GM18508 (cell line): ENCODE results near the gene RAPGEF6.
"Not testable (repeated sequence)": the region's sequence is repeated elsewhere in the genome, so short reads cannot be mapped to it uniquely, and the experiment has no call there.

Experiments
- ATAC-seq: cut with Tn5 transposase; IDR thresholded peaks from one replicate; pipeline ENCODE4 v1.9.1; 2021; ENCODE audit warnings: moderate number of reproducible peaks; ENCODE audit not compliant: insufficient read depth, unreplicated experiment

RAPGEF6 gene

DNA sequence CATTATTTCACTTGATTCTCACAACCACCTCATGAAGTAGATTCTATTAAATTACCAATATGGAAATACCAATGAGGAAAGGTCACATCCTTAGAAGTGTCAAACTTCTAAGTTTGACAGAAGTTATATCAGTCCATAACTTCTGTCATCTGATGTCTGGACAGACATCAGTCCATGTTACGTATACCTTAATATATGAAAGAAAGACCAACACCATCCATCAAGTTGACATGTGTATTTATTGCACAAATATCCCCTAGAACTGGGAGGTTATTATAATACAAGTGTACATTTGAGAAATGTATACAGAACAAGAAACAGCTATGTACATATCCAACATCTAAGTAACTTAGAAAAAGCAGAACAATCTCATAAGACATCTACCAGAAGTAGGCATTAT is 6.5 kb upstream of the RAPGEF6 start:
- no peak for ATAC-seq

DNA sequence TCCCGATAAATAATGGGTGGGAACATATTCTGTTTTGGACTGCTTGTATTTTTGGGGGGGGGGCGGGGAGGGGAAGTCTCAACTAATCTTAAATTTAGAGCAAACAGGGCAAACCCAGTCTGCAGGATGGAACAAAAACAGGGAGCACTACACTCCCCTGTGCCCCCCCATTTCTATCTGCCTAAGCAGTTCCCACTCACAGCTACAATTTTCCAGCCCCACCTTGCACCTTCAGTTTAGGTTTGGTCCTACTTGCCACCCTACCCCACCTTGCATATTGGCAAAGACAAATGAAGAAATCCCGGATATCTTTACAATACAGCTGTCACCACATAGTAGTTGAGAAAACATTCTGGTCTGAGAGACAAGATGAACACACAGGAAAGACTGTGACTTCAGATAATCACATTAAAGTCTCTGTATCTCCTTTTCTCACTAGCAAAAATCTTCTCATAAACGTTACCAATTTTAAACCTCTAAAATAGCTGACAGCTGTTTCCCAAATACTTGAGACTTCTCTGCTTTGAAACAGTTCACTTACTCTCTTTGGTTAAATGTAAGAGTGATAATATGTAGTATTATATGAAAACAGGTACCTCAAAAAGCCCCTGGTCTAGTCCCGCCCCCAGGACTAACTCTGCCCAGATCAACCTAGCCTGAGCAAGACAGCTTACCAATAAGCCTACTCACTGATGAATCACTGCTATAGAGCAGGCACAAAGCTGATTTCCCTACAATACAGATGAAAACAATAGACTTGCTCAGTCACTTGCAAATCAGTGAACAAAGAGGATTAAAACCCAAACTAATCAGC is 5.2 kb upstream of the RAPGEF6 start:
- no peak for ATAC-seq

DNA sequence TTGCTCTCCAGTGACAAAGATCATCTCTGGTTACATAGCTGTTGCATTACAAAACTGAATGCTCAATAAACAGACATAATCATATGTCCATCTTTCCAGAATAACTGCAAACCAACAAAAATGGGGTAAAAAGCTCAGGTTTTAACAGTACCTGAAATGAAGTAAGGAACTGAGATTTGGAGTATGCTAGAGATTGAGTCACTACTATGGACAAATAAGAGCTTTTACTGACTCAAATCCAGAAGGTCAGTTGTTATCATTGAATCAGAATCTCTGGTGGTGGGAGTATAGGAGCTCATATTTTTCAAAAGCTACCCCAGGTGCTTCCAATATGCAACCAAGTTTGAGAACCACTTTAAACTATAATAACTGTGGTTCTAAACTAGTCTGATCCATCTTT is 4.1 kb upstream of the RAPGEF6 start:
- ATAC-seq, result no peak

DNA sequence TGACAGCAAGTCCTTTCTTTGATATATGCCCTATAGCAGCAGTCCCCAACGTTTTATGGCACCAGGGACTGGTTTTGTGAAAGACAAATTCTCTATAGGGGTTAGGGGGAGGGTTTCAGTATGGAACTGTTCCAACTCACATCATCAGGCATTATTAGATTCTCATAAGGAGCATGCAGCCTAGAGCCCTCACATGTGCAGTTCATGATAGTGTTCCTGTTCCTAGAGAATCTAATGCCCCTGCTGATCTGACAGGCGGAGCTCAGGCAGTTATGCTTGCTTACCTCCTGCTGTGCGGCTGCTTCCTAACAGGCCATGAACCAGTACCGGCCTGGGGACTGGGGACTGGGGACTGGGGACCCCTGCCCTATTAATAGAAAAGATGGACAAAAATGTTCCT is 2.7 kb upstream of the RAPGEF6 start:
- ATAC-seq, result no peak

DNA sequence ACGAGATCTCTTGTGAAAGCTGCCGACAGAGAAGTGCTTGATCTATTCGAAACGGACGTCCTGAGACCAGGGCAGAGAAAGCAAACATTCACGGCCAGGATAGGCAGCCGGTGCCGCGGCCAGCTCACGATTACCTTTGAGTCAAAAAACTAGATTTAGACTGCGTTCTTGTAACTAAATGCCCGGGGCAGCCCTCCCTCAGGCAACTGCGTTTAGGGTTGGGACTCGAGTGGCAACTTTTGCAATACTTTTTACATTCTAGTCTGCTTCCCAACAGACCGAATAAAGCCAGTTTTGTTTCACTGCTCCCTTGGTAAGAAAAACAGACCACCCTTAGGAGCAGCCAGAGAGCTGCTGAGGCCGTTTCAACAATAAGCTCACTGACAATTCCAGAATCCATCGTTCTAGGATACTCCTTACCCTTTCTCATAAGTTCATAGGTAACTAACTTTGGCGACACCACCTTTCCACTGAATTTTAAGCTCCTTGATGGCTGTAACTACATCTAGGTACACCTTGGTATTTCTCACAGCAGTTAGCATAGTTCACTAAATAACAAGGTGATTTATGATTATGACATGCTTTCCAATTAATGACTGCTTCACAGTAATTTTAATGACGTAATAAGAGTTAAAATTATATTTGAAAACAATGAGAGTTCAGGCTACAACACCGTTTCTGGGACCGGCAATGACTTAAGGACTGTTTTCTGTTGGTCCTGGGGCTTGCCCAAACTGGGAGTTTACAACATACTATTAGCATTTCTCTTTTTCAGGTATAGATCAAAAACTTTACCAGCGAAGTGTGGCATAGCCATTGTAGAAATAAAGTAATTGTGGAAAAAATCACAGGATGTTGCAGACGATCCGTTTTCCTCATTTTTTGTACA is 899 bp upstream of the RAPGEF6 start:
- no peak for ATAC-seq

DNA sequence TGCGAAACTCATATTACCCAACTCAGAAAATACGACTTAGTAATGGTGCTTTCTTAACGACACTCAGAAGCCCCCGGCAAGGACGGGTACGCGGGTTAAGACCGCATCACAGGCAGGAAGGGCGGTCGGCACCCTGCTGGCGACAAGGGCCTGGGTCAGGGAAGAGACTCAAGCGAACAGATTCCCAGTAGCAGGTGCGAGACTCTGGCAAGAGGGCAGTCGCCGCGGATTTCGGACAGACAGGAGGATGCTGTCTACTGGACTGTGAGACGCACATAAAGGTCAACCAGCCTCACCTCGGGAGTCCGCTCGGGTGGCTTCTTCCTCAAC is 398 bp downstream of the RAPGEF6 start:
- peak; percentile 13 for ATAC-seq

DNA sequence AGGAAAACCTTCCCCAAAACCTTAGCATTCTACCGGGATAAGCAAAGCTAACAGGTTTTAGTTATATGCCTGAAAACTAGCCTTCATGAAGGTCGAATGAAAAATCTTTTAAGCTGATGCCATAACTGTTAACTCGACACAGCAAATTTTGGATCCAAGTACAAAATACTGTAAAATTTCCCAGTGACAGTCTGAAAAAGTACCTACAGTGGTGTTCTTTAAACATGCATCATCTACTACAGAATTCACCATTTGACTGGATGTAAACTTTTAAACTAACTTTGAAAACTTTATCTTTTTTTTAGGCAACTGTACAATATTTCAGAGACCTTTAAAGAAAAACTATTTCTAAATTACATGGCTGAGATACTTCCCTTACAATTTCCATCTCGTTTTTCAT is 791 bp downstream of the RAPGEF6 start:
- ATAC-seq, result no peak

DNA sequence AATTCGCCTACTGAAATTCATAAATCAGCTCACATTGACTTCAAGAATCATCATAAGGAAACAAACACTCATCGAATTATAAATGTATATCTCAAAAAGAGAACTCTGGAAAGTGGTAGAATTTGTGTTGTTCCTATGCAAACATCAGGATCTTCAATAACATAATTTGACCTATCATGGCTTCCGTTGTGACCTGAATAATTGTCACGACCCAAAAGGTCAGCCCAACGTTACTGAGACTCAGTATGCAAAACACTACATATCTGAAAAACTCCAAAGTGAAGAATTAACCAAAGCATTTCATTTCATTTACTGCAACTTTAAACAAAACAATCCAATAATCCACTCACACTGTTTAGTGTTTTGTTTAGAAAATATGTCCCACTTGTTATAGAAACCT is 1.2 kb downstream of the RAPGEF6 start:
- ATAC-seq, result no peak

DNA sequence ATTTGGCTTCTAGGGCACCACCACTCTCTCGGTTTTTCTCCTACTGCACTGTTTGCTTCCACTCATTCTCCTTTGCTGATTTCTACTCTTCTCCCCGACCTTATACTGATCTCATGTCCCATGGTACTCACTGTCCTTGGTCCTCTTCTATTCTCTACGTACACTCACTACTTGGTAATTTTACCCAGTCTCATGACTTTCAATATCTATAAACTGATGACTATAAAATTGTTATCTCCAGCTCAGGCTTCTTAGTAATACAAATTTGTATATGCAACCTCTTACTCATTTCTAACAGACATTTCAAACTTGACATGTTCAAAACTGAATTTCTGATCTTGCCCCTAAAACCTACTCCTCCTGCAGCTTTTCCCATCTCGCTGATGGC is 4.1 kb downstream of the RAPGEF6 start:
- no peak for ATAC-seq

DNA sequence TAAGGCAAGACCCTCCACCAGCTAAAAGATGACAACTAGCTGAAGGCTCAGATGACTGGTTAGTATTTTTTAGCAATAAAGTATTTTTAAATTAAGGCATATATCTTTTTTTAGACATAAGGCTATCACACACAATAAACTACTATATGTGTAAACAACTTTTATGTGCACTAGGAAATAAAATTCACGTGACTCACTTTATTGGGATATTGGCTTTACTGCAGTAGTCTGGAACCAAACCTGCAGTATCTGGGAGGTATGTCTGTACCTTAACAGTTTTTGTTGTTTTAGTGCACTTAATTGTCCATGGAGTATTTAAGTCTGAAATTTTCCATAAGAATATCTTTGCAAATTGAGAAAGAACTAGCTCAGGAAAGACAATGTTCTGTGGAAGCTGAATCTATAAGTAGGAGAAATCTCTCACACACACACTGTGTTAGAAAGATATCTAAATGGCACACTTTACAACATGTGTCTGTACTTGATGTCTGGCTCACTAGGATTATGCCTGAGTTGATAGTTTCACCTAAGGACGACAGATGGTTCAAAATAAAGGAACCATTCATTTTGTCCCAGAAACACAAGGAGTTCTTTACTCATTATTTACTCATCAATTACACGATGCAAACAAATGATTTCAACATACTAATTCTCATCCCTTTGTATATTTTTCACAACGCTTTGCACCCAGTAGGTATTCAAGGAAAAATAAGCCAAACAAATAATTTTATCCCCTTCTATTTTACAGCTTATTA is 4.6 kb downstream of the RAPGEF6 start:
- ATAC-seq, result no peak

DNA sequence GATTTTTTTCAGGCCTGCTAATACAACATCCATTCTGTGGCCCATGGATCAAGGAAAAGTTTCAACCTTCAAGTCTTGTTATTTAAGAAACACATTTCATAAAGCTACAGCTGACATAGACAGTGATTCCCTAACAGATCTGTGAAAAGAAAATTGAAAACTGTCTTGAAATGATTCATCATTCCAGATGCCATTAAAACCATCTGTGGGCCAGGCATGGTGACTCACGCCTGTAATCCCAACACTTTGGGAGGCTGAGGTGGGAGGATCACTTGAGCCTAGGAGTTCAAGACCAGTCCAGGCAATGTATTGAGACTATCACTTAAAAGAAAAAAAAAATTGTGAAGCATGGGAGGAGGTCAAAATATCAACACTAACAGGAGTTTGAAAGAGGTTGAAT is 6.0 kb downstream of the RAPGEF6 start:
- no peak for ATAC-seq

DNA sequence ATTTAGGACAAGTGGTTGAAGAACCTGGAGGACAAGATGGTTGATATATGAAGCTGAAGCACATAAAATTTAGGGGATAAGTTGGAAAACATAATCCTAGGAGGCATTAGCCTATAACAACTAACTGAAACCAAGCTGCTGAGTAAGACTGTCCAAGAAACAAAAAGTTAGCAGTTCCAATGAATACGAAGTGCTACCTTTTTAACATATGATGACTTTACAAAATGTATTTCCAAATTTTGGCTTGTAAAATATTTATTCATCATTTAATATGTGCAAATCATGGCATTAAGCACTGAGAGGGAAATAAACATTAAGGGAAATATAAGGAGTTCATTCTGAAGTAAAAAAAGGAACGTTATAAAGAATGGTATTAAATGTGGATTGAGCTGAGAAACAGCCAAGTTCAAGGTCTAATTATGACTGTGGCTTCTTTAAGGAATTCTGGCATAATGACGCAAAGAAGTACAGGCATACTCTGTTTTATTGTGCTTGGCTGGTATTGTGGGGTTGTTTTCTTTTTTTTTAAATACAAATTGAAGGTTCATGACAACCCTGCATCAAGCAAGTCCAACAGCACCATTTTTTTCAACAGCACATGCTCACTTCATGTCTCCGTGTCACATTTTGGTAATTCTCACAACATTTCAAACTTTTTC is 7.7 kb downstream of the RAPGEF6 start:
- no peak for ATAC-seq

DNA sequence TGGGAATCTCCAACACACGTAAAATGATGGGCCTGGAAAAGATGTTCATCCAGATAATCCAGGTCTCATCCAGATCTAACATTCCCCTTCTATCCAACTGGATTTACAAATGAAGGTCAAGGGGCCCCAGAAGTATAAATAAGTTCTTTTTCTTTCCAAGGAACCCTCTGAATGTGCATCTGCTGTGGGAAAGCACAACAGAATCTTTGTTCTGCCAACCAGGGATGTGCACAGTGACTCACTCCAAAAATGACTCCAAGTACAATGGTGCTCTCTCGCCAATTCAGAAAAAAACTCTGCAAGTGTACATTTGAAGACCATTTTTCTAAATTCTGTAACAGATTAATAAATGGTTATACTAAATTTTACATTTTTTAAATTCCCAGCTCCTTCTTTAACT is 12.4 kb downstream of the RAPGEF6 start:
- no peak for ATAC-seq

DNA sequence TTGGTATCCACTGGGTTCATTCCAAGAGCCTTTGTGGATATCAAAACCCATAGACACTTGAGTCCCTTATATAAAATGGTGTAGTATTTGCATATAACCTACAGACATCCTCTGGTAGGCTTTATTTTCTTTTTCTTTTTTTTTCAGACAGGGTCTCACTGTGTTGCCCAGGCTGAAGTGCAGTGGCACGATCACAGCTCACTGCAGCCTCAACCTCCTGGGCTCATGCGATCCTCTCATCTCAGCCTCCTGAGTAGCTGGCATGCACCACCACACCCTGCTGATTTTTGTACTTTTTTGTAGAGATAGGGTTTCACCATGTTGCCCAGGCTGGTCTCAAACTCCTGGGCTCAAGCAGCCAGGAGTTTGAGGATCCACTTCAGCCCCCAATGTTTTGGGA is 13.9 kb downstream of the RAPGEF6 start:
- ATAC-seq, result not testable (repeated sequence)

DNA sequence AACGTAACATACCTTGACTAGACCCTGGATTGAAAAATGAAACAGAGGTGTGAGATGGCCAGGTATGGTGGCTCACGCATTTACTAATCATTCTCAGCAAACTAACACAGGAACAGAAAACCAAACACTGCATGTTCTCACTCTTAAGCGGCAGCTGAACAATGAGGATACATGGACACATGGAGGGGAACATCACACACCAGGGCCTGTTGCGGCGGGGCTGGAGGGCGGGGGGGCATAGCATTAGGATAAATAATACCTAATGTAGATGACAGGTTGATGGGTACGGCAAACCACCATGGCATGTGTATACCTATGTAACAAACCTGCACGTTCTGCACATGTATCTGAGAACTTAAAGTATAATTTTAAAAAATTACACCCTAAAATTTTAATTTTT is 15.9 kb downstream of the RAPGEF6 start:
- ATAC-seq, result no peak

DNA sequence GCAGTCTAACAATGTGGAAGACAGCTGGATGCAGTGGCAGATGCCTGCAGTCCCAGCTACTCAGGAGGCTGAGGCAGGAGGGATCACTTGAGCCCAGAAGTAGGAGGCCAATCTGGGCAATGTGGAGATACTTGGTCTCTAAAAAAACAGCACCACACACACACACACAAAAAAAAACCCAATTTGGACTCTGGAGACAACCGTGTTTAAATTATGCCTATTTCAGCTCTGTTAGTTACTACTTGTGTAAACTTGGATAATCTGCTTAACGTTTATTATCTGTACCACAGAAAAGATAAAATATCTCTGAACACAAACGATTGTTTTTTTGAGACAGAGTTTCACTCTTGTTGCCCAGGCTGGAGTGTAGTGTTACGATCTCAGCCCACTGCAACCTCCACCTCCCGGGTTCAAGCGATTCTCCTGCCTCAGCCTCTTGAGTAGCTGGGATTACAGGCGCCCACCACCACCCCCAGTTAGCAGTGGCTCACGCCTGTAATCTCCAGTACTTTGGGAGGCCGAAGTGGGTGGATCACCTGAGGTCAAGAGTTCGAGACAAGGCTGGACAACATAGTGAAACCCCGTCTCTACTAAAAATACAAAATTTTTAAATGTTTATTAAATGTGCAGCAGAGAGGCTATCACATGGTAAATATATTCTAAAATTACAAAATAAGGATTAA is 17.7 kb downstream of the RAPGEF6 start:
- no peak for ATAC-seq

DNA sequence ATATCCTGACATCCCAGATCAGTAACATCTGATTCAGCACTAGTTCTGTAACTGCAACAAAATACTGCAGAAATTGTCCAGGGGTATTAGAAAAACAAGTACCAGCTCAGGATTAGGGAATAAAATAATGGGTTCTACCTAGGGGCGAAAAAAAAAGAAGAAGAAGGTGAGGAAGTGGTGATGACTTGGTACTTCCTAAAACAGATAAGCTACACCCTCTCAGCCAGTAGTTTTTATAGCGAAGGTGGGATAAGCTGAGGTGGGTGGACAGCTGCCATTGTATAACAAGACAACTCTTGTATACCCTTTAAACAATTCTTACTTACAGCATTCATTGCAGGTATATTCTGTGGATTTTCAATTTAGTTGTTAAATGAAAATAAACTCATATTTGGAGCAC is 19.1 kb downstream of the RAPGEF6 start:
- ATAC-seq, result no peak

DNA sequence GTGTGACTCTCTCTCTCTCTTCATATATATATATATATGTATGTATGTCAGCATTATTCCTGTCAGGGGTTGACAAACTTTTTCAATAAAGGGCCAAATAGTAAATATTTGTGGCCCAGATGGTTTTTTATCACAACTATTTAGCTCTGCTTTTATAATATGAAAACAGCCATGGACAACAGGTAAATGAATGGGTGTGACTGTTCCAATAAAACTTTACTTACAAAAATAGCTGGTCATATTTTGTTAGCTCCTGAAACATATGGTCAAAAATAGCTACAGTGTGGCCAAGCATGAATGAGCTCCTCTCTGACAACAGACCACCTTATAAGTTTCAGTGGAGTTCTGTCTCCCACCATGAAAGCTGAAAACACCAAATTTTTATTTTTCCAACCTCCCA is 21.6 kb downstream of the RAPGEF6 start:
- ATAC-seq, result no peak

DNA sequence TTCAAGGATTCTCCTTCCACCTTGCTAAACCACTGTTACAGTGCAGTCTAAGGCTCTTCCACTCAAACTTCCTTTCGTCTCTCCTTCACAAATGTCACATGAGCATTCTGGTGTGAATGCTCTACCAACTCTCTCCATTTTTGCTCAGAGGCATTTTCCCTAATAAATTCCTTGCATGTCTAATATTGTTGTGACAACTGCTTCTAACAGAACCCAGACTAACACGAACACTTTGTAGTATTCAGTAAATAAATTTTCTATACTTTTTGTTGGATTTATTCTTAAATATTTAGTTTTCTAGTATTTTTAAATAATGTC is 24.0 kb downstream of the RAPGEF6 start:
- no peak for ATAC-seq
